ENCODE data around the gene NDUFS3.
"Not testable (repeated sequence)": the region's sequence is repeated elsewhere in the genome, so short reads cannot be mapped to it uniquely, and the experiment has no call there.

The NDUFS3 gene

DNA sequence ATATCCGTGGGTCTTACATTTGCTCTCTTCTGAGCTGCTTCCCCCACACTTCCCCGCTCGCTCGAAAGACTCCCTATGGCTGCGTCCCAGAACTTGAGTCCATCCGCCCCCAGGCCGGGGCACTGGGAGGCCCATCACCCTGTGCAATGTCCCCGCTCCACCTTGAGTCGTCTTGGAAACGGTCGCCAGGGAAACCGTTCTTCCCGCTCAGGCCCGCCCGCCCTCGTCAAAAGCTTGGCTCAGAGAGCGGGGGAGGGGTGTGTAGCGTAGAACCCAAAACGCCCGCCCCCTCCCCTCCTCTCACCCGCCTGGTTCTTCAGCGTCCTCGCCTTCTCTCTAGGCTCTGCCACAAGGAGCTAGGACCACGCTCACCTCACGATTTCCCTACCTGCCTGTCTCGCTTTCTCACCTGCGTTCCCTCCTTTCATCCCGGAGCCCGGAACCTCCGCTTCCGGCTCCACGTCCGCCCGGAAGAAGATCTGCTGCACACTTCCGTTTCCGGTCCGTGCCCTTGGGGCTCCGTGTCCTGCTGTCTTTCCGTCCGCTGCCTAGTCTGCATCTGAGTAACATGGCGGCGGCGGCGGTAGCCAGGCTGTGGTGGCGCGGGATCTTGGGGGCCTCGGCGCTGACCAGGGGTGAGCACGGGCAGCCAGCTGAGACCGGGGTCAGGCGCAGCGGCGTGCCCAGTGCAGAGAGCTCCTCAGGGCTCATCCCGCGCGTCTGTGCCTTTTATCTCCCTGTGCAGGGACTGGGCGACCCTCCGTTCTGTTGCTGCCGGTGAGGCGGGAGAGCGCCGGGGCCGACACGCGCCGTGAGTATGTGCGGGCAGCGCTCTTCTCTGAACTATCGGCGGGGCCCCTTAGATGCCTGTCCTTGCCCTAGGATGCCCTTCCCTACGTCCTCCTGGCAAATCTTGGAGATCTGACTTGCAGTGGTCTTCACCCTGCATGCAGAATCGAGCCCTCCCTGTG lies at the start of gene NDUFS3, which contains the start of gene KBTBD4:
Gene NDUFS3 (plus strand): TSS at position 551 of the 971 bp plus-strand sequence. CDS start 18 bp downstream, at position 569.
Gene KBTBD4 (minus strand): TSS at position 447 of the 971 bp plus-strand sequence. CDS start 19 bp downstream, at position 428.
- peak; percentile 85 for DNase-seq (ENCODE audit: low read depth)
- peak within 1 kb of the TSS; percentile 97 for H3K4me3 ChIP-seq (ENCODE audit: low read length)
- TF ChIP-seq CTCF (conservative IDR thresholded peaks at IDR 0.05; ENCODE audit: low read length), result no peak

DNA sequence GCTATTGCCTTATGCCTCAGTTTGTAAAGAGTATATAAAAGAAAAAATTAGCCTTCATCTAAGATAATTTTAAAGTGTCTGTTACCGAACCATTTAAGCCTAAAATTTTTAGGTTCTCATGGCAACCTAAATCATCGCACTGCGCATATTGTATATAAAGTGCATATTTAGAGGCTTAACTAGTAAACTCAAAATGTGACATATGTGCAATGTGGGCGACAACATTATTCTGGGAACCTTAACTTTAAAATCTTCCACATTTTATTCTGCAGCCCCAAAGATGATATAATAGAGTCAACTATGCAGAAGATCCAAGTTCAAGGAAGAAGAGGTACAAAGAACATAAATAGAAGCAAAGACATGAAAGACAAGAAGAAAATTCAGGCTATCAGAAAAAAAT lies 48.9 kb upstream of the NDUFS3 start:
- TF ChIP-seq CTCF (conservative IDR thresholded peaks at IDR 0.05; ENCODE audit: low read length), result no peak
- DNase-seq (ENCODE audit: low read depth), result no peak

GRCh38 chr11:47530721-47531120 lies 48.2 kb upstream of the NDUFS3 start:
- not testable (repeated sequence) for DNase-seq (ENCODE audit: low read depth); H3K4me3 ChIP-seq (ENCODE audit: low read length)

More for the DNA sequence above, 48.9 kb upstream of the NDUFS3 start:
- H3K4me3 ChIP-seq (ENCODE audit: low read length), result no peak overlapping the region

DNA sequence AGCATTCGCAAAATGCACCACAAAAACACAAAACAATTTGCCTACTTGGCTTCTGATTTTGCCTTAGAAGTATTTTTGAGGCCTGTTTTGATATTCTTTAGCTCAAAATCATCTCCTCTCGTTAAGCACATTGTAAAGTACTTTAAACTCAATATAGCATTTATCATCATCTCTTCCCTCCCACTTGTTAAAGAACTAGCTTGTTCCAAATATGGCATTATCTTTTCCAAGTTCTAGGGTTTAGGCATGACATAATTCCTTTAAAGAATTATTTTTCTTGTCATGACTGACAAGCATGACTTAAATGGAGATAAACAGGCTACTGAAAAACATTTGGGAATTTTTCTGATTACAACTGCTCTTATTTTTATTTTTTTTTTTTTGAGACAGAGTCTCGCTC lies 47.2 kb upstream of the NDUFS3 start:
- no peak for TF ChIP-seq CTCF (conservative IDR thresholded peaks at IDR 0.05; ENCODE audit: low read length)

GRCh38 chr11:47532597-47533213 lies 46.2 kb upstream of the NDUFS3 start:
- DNase-seq (ENCODE audit: low read depth), result no peak
- H3K4me3 ChIP-seq (ENCODE audit: low read length), result no peak overlapping the region
- no peak for TF ChIP-seq CTCF (conservative IDR thresholded peaks at IDR 0.05; ENCODE audit: low read length)

More for the DNA sequence above, 47.2 kb upstream of the NDUFS3 start:
- DNase-seq (ENCODE audit: low read depth), result no peak
- H3K4me3 ChIP-seq (ENCODE audit: low read length), result no peak overlapping the region

- TF ChIP-seq CTCF (conservative IDR thresholded peaks at IDR 0.05; ENCODE audit: low read length), result no peak
- no peak overlapping the region for H3K4me3 ChIP-seq (ENCODE audit: low read length)
- peak; percentile 91 for DNase-seq (ENCODE audit: low read depth)
Measured at GRCh38 chr11:47533690-47534151, 45.2 kb upstream of the NDUFS3 start.

DNA sequence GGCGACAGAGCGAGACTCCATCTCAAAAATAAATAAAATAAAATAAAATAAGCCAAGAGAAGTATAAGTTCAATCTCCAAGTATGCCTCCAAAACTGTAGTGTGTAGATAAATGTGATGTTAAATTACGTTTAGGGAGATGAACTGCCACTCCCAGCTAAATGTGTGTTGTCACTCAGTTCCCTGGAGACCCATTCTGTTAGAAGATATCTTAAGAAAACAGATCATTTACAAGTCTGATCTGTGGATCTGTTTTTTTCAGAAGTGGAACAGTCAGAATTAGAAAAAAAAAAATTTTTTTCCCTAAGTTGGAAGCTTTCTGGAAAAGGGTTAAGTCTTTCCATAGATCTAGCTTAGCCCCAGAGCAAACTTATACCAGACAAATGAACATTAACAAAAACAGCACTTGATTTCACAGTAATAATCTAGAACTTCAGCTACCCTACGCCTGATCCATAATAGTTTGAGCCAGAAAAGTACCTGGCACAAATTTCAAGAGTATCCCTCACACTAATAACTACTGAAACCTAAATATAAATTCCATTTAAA lies 44.1 kb upstream of the NDUFS3 start:
- H3K4me3 ChIP-seq (ENCODE audit: low read length), result no peak overlapping the region
- TF ChIP-seq CTCF (conservative IDR thresholded peaks at IDR 0.05; ENCODE audit: low read length), result no peak
- DNase-seq (ENCODE audit: low read depth), result no peak

Data from AG10803 (cell line).